Measurements from ENCODE around the gene SMARCD2.

SMARCD2 gene

GRCh38 chr17:63824362-63824761, 18.1 kb downstream of the SMARCD2 start:
- no peak for DNase-seq (ENCODE audit: low read depth in 1 of 2, low spot score in 1 of 2)
- Histone ChIP-seq H3K4me3 (replicated peaks; ENCODE audit: insufficient read depth, low read length) (no peak overlapping the region), H3K27ac (replicated peaks) (no peak overlapping the region), H3K27me3 (ENCODE audit: insufficient read depth, poor library complexity, severe bottlenecking) (no peaks in the 10 kb centered on the region)
- TF ChIP-seq GABPA (IDR thresholded peaks at IDR 0.05; ENCODE audit: low read depth) (no peak), POLR2AphosphoS5 (IDR thresholded peaks at IDR 0.05; ENCODE audit: low read depth) (no peak), REST (IDR thresholded peaks at IDR 0.05; ENCODE audit: insufficient replicate concordance, low read depth) (no peak)

GRCh38 chr17:63823659-63824331, 18.7 kb downstream of the SMARCD2 start:
- TF ChIP-seq SPI1 (IDR thresholded peaks at IDR 0.05; ENCODE audit: borderline replicate concordance, low read depth) (no peak), CTCF (IDR thresholded peaks at IDR 0.05; ENCODE audit: insufficient read depth, low read length) (no peak), GABPA (IDR thresholded peaks at IDR 0.05; ENCODE audit: low read depth) (no peak), REST (IDR thresholded peaks at IDR 0.05; ENCODE audit: insufficient replicate concordance, low read depth) (no peak), POLR2AphosphoS5 (IDR thresholded peaks at IDR 0.05; ENCODE audit: low read depth) (no peak)
- Histone ChIP-seq H3K27ac (replicated peaks) (no peak overlapping the region), H3K27me3 (ENCODE audit: insufficient read depth, poor library complexity, severe bottlenecking) (no peaks in the 10 kb centered on the region), H3K4me3 (replicated peaks; ENCODE audit: insufficient read depth, low read length) (no peak overlapping the region)
- DNase-seq (ENCODE audit: low read depth in 1 of 2, low spot score in 1 of 2): no peak

GRCh38 chr17:63822537-63822936, 19.9 kb downstream of the SMARCD2 start:
- H3K27ac ChIP-seq (replicated peaks): no peak overlapping the region
- H3K27me3 ChIP-seq (ENCODE audit: insufficient read depth, poor library complexity, severe bottlenecking): no peaks in the 10 kb centered on the region
- DNase-seq (ENCODE audit: low read depth in 1 of 2, low spot score in 1 of 2): no peak
- H3K4me3 ChIP-seq (replicated peaks; ENCODE audit: insufficient read depth, low read length): no peak overlapping the region
- TF ChIP-seq REST (IDR thresholded peaks at IDR 0.05; ENCODE audit: insufficient replicate concordance, low read depth) (no peak), SPI1 (IDR thresholded peaks at IDR 0.05; ENCODE audit: borderline replicate concordance, low read depth) (no peak), CTCF (IDR thresholded peaks at IDR 0.05; ENCODE audit: insufficient read depth, low read length) (no peak), POLR2AphosphoS5 (IDR thresholded peaks at IDR 0.05; ENCODE audit: low read depth) (no peak), GABPA (IDR thresholded peaks at IDR 0.05; ENCODE audit: low read depth) (no peak)
